Activated CD4-positive, alpha-beta T cell treated with anti-CD3 and anti-CD28 coated beads, Interleukin-2, amount 10 ng/mL, durations not matched to agents 24 days and 14 days (primary cell): ENCODE data around the gene ARHGAP44. TPM values are rescaled to one million over a fixed set of nuclear protein-coding genes. Genes with fewer than 3 reads are reported as not detected.

ENCODE experiments used
- DNase-seq: peaks from one replicate; pipeline ENCODE4 v3.0.0; 2022
- H3K27ac Mint-ChIP-seq: one replicate; pipeline ENCODE4 v1.8.0; 2022; ENCODE audit warnings: mild to moderate bottlenecking, mixed read lengths
- H3K27me3 Mint-ChIP-seq: one replicate; pipeline ENCODE4 v1.8.0; 2022; ENCODE audit warnings: mixed read lengths
- H3K36me3 Mint-ChIP-seq: one replicate; pipeline ENCODE4 v1.8.0; 2022; ENCODE audit warnings: low read depth, mild to moderate bottlenecking, mixed read lengths
- H3K4me1 Mint-ChIP-seq: one replicate; pipeline ENCODE4 v1.8.0; 2021; ENCODE audit warnings: mixed read lengths
- H3K4me3 Mint-ChIP-seq: one replicate; pipeline ENCODE4 v1.8.0; 2022; ENCODE audit warnings: mild to moderate bottlenecking, moderate library complexity, mixed read lengths
- H3K9me3 Mint-ChIP-seq: one replicate; pipeline ENCODE4 v1.8.0; 2021; ENCODE audit warnings: mixed read lengths
- intact Hi-C: fragments of 100-400 bp; cut with micrococcal nuclease; formaldehyde crosslinking; loops from one replicate; pipeline ENCODE4 v1.15.1; 2023
- total RNA-seq: library from RNA; stranded (reverse); gene quantifications from 2 replicates; pipeline ENCODE4 v1.2.3, GENCODE V29; 2022

The ARHGAP44 gene
- total RNA-seq, result 0.49 TPM in 1 of 2 replicates, not detected in the other

GRCh38 chr17:12789481-12790248 is at the start of gene ARHGAP44:
TSS of gene ARHGAP44 (plus strand) at chr17:12789498. CDS start at chr17:12789839, 341 bp downstream.
- peak; percentile 69 for DNase-seq
- Mint-ChIP-seq H3K27me3 (peaks cover 19% of the 10 kb centered on the region), H3K4me1 (no peaks in the 10 kb centered on the region), H3K4me3 (peak within 1 kb of the TSS; percentile 77), H3K36me3 (no peaks in the 10 kb centered on the region), H3K9me3 (no peaks in the 10 kb centered on the region), H3K27ac (no peak within 1 kb of the TSS)
- intact Hi-C loops, result no loop called here

GRCh38 chr17:12739500-12739899 is 49.8 kb upstream of the ARHGAP44 start:
- Mint-ChIP-seq H3K36me3 (no peaks in the 10 kb centered on the region), H3K4me1 (no peaks in the 10 kb centered on the region), H3K27ac (no peak overlapping the region), H3K9me3 (peaks cover 3% of the 10 kb centered on the region), H3K27me3 (no peaks in the 10 kb centered on the region), H3K4me3 (no peak overlapping the region)
- DNase-seq, result no peak
- intact Hi-C loops, result no loop called here

- intact Hi-C loops, result no loop called here
- no peaks in the 10 kb centered on the region for H3K27me3 Mint-ChIP-seq
- no peaks in the 10 kb centered on the region for H3K4me1 Mint-ChIP-seq
- DNase-seq, result no peak
- no peak overlapping the region for H3K27ac Mint-ChIP-seq
- no peaks in the 10 kb centered on the region for H3K36me3 Mint-ChIP-seq
- H3K9me3 Mint-ChIP-seq, result peaks cover 3% of the 10 kb centered on the region
- H3K4me3 Mint-ChIP-seq, result no peak overlapping the region
Measured at GRCh38 chr17:12743046-12743445, 46.3 kb upstream of the ARHGAP44 start.

DNA sequence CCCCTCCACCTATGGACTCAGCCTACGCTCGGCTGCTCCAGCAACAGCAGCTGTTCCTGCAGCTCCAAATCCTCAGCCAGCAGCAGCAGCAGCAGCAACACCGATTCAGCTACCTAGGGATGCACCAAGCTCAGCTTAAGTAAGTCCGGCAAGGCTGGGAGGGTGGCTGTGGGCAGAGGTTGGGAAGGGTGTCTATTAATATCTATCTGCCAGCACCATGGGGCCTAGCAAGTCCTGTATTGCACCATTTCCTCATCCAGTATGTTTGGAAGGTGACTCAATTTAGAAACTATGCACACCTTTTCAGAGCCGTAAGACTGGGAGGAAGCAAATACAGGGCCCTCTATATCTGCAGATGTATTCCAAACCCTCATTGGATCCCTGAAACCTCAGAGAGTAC is 45.0 kb upstream of the ARHGAP44 start:
- Mint-ChIP-seq H3K9me3 (no peaks in the 10 kb centered on the region), H3K4me3 (no peak overlapping the region), H3K27me3 (no peaks in the 10 kb centered on the region), H3K27ac (no peak overlapping the region), H3K36me3 (no peaks in the 10 kb centered on the region), H3K4me1 (no peaks in the 10 kb centered on the region)
- intact Hi-C loops, result no loop called here
- DNase-seq, result no peak

DNA sequence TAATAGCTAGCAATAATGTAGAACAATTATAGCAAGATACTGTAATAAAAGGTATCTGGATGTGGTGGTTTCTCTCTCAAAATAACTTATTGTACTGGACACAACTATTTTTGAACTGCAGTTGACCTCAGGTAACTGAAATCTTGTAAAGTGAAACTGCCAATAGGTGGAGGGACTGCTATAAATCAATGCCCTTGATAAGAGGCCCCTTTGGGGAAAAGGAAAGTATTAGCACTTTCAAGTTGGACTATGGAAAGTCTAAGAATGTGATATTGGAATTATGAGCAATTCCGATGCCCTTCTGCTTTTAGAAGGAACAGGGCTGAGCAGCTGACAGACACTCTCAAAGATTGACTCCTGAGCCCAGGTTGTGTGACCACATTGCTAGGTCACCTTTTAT is 44.5 kb upstream of the ARHGAP44 start:
- no peak for DNase-seq
- Mint-ChIP-seq H3K4me1 (no peaks in the 10 kb centered on the region), H3K4me3 (no peak overlapping the region), H3K9me3 (no peaks in the 10 kb centered on the region), H3K36me3 (no peaks in the 10 kb centered on the region), H3K27ac (no peak overlapping the region), H3K27me3 (no peaks in the 10 kb centered on the region)
- intact Hi-C loops, result no loop called here

DNA sequence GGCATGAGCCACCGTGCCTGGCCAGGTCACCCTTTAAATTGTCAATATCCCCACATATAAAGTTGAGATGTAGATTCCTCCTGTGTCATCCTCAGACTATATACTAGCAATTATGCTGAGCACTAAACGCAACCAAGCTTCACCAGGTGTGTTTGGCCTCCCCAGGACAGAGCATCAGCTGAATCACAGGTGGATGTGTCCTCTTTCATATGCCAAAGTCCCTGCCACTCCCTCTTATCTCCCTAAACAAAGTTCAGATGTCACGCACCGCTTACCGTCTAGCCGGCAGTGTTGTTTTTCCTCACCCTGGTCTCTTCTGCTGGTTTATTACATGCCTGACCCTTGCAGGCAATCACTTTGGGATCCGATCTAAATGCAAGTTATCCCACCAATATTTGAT is 43.8 kb upstream of the ARHGAP44 start:
- no peaks in the 10 kb centered on the region for H3K36me3 Mint-ChIP-seq
- no peaks in the 10 kb centered on the region for H3K4me1 Mint-ChIP-seq
- H3K9me3 Mint-ChIP-seq, result no peaks in the 10 kb centered on the region
- intact Hi-C loops, result no loop called here
- no peak for DNase-seq
- no peak overlapping the region for H3K27ac Mint-ChIP-seq
- no peaks in the 10 kb centered on the region for H3K27me3 Mint-ChIP-seq
- no peak overlapping the region for H3K4me3 Mint-ChIP-seq

- no peak for DNase-seq
- no peaks in the 10 kb centered on the region for H3K36me3 Mint-ChIP-seq
- H3K27ac Mint-ChIP-seq, result no peak overlapping the region
- H3K4me1 Mint-ChIP-seq, result no peaks in the 10 kb centered on the region
- H3K27me3 Mint-ChIP-seq, result no peaks in the 10 kb centered on the region
- intact Hi-C loops, result no loop called here
- no peak overlapping the region for H3K4me3 Mint-ChIP-seq
- H3K9me3 Mint-ChIP-seq, result peaks cover 4% of the 10 kb centered on the region
Measured at GRCh38 chr17:12756786-12757185, 32.5 kb upstream of the ARHGAP44 start.

DNA sequence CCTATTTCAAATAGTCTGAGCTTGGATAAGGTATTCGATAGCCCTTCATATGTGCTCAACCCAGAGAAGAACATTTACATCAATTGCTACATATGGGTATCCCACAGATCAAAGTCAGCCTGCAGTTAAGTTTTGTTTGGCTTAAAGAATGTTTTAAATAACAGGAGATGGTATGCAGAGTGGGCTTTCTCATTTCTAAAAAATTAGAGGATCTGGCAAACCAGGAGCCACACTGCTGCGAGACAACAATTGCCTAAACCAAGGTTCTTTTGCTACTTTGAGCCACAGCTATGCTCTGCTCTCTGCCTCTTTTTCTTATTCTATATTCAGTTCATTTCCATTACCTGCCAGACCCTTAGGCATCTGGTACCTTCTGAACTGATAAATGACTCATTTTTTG is 30.2 kb upstream of the ARHGAP44 start:
- no peak for DNase-seq
- no peaks in the 10 kb centered on the region for H3K36me3 Mint-ChIP-seq
- H3K27me3 Mint-ChIP-seq, result no peaks in the 10 kb centered on the region
- H3K4me3 Mint-ChIP-seq, result no peak overlapping the region
- no peak overlapping the region for H3K27ac Mint-ChIP-seq
- H3K4me1 Mint-ChIP-seq, result no peaks in the 10 kb centered on the region
- intact Hi-C loops, result no loop called here
- peaks cover 11% of the 10 kb centered on the region for H3K9me3 Mint-ChIP-seq

GRCh38 chr17:12765548-12765947 is 23.8 kb upstream of the ARHGAP44 start:
- H3K4me1 Mint-ChIP-seq, result no peaks in the 10 kb centered on the region
- no peak overlapping the region for H3K27ac Mint-ChIP-seq
- H3K36me3 Mint-ChIP-seq, result no peaks in the 10 kb centered on the region
- peaks cover 17% of the 10 kb centered on the region for H3K9me3 Mint-ChIP-seq
- H3K4me3 Mint-ChIP-seq, result no peak overlapping the region
- H3K27me3 Mint-ChIP-seq, result no peaks in the 10 kb centered on the region
- intact Hi-C loops, result no loop called here
- DNase-seq, result no peak

DNA sequence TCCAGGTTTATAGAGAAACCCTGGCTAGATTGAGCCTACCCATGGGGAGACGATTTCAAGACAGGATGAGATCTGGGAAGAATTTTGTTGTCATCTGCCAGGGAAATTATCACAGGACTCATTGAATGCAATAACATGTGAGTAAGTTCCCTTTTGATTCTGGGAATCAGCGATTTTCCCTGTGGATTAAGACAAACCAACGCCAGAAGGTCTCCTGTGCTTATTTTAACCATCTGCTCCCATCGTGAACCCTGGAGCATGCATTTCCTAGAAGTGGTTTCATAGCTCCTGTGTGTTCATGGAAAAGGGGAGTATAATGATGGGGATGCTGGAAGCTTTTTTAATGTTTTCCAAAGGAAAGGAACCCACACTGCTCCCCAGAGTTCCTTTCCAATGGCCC is 21.0 kb upstream of the ARHGAP44 start:
- no peak for DNase-seq
- no peaks in the 10 kb centered on the region for H3K4me1 Mint-ChIP-seq
- peaks cover 6% of the 10 kb centered on the region for H3K9me3 Mint-ChIP-seq
- no peaks in the 10 kb centered on the region for H3K36me3 Mint-ChIP-seq
- H3K27ac Mint-ChIP-seq, result no peak overlapping the region
- H3K4me3 Mint-ChIP-seq, result no peak overlapping the region
- H3K27me3 Mint-ChIP-seq, result no peaks in the 10 kb centered on the region
- intact Hi-C loops, result no loop called here

- Mint-ChIP-seq H3K36me3 (no peaks in the 10 kb centered on the region), H3K27ac (no peak overlapping the region), H3K27me3 (no peaks in the 10 kb centered on the region), H3K4me1 (no peaks in the 10 kb centered on the region), H3K9me3 (peaks cover 6% of the 10 kb centered on the region), H3K4me3 (no peak overlapping the region)
- no peak for DNase-seq
- intact Hi-C loops, result no loop called here
Measured at GRCh38 chr17:12769981-12770380, 19.3 kb upstream of the ARHGAP44 start.

DNA sequence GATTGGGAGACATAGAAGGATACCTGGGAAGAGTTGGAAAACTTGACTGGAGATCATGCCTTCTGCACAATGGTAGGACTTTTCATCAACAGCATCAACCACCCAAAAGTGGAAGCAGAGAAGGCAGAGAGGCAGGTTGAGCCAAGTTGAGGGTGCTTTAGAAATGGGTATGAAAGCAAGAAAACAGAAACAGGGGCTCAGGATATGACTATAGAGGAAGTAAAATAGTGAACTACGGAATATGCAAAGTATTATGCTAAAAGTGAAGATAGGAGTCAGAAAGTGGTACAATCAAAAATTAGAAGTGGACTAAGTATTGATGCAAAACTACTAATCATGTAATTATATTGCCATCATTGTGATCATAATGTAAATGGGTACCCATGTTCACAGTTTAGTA is 16.1 kb upstream of the ARHGAP44 start:
- no peak overlapping the region for H3K27ac Mint-ChIP-seq
- H3K36me3 Mint-ChIP-seq, result no peaks in the 10 kb centered on the region
- no peak overlapping the region for H3K4me3 Mint-ChIP-seq
- DNase-seq, result no peak
- intact Hi-C loops, result no loop called here
- peaks cover 6% of the 10 kb centered on the region for H3K9me3 Mint-ChIP-seq
- H3K27me3 Mint-ChIP-seq, result no peaks in the 10 kb centered on the region
- no peaks in the 10 kb centered on the region for H3K4me1 Mint-ChIP-seq

GRCh38 chr17:12789075-12789480 is 220 bp upstream of the ARHGAP44 start:
- H3K9me3 Mint-ChIP-seq, result no peaks in the 10 kb centered on the region
- no peak overlapping the region for H3K27ac Mint-ChIP-seq
- intact Hi-C loops, result no loop called here
- peak overlapping the region; percentile 45 for H3K4me3 Mint-ChIP-seq
- no peaks in the 10 kb centered on the region for H3K36me3 Mint-ChIP-seq
- H3K27me3 Mint-ChIP-seq, result peaks cover 19% of the 10 kb centered on the region
- no peak for DNase-seq
- H3K4me1 Mint-ChIP-seq, result no peaks in the 10 kb centered on the region

GRCh38 chr17:12790249-12791106 is 1.2 kb downstream of the ARHGAP44 start:
- no peaks in the 10 kb centered on the region for H3K4me1 Mint-ChIP-seq
- no peaks in the 10 kb centered on the region for H3K9me3 Mint-ChIP-seq
- H3K36me3 Mint-ChIP-seq, result no peaks in the 10 kb centered on the region
- intact Hi-C loops, result no loop called here
- peak overlapping the region; percentile 77 for H3K4me3 Mint-ChIP-seq
- peaks cover 19% of the 10 kb centered on the region for H3K27me3 Mint-ChIP-seq
- no peak overlapping the region for H3K27ac Mint-ChIP-seq
- DNase-seq, result no peak
